HFFc6 (cell line): ENCODE results near the gene CLEC16A. TPM values are rescaled to one million over a fixed set of nuclear protein-coding genes. Genes with fewer than 3 reads are reported as not detected.
A peak's percentile ranks its signal among the peaks of the same experiment; 100 is the strongest.

ENCODE experiments used
- DNase-seq: peaks from one replicate; pipeline ENCODE4 v3.0.0-alpha.2; 2018
- H3K27ac Mint-ChIP-seq: 2 replicates; pipeline ENCODE4 v1.8.0; 2020; ENCODE audit warnings: mild to moderate bottlenecking, mixed read lengths
- H3K27me3 Mint-ChIP-seq: 2 replicates; pipeline ENCODE4 v1.8.0; 2021; ENCODE audit warnings: mild to moderate bottlenecking, moderate library complexity, mixed read lengths; ENCODE audit not compliant: insufficient read depth
- H3K36me3 Mint-ChIP-seq: 2 replicates; pipeline ENCODE4 v1.8.0; 2021; ENCODE audit warnings: low read depth, mixed read lengths
- H3K4me1 Mint-ChIP-seq: 2 replicates; pipeline ENCODE4 v1.8.0; 2020; ENCODE audit warnings: low read depth, mixed read lengths
- H3K4me3 Mint-ChIP-seq: 2 replicates; pipeline ENCODE4 v1.8.0; 2020; ENCODE audit warnings: mild to moderate bottlenecking, moderate library complexity, mixed read lengths
- H3K9me3 Mint-ChIP-seq: 2 replicates; pipeline ENCODE4 v1.8.0; 2020; ENCODE audit warnings: mild to moderate bottlenecking, mixed read lengths
- CTCF ChIP-seq: fragments of 200-600 bp; sonication (generic); IDR thresholded peaks from 2 replicates; pipeline ENCODE4 v1.5.0; 2021; ENCODE audit warnings: antibody characterized with exemption, mild to moderate bottlenecking
- total RNA-seq, 6 experiments: library from RNA; stranded (reverse); fragmentation: NEBNext Ultra II Directional; extraction: Animal tissue kit (Norgen Biotek cat#: 25700); gene quantifications; 2 replicates in 1 of 6; 3 replicates in 5 of 6; pipeline ENCODE4 v1.2.3, GENCODE V29; 2021

Gene CLEC16A
- total RNA-seq, 6 experiments from 2014 or later = 19.4 to 23.2 (median 21.2) TPM

GRCh38 chr16:11015076-11015475 lies 70.7 kb downstream of the CLEC16A start:
- Mint-ChIP-seq H3K27ac (no peak overlapping the region), H3K4me3 (no peak overlapping the region), H3K9me3 (no peaks in the 10 kb centered on the region), H3K36me3 (peaks cover 19% of the 10 kb centered on the region), H3K4me1 (peaks cover 29% of the 10 kb centered on the region), H3K27me3 (no peaks in the 10 kb centered on the region)
- no peak for DNase-seq
- TF ChIP-seq CTCF = no peak

GRCh38 chr16:11015607-11016006 lies 71.2 kb downstream of the CLEC16A start:
- Mint-ChIP-seq H3K4me3 (no peak overlapping the region), H3K27ac (no peak overlapping the region), H3K36me3 (peaks cover 19% of the 10 kb centered on the region), H3K9me3 (no peaks in the 10 kb centered on the region), H3K27me3 (no peaks in the 10 kb centered on the region), H3K4me1 (peaks cover 28% of the 10 kb centered on the region)
- no peak for TF ChIP-seq CTCF
- DNase-seq = no peak

- H3K4me1 Mint-ChIP-seq = peaks cover 25% of the 10 kb centered on the region
- no peaks in the 10 kb centered on the region for H3K9me3 Mint-ChIP-seq
- peaks cover 15% of the 10 kb centered on the region for H3K36me3 Mint-ChIP-seq
- no peak for TF ChIP-seq CTCF
- H3K4me3 Mint-ChIP-seq = no peak overlapping the region
- H3K27me3 Mint-ChIP-seq = no peaks in the 10 kb centered on the region
- H3K27ac Mint-ChIP-seq = peak overlapping the region; percentile 34; the same call in 1 of the 2 replicates
- DNase-seq = no peak
These were observed 72.2 kb downstream of the CLEC16A start for GRCh38 chr16:11016524-11016988.

GRCh38 chr16:11016993-11017392 lies 72.6 kb downstream of the CLEC16A start:
- peak; percentile 37 for DNase-seq
- H3K27ac Mint-ChIP-seq = peak overlapping the region; percentile 37
- H3K4me3 Mint-ChIP-seq = no peak overlapping the region
- peaks cover 15% of the 10 kb centered on the region for H3K36me3 Mint-ChIP-seq
- peaks cover 25% of the 10 kb centered on the region for H3K4me1 Mint-ChIP-seq
- no peak for TF ChIP-seq CTCF
- no peaks in the 10 kb centered on the region for H3K27me3 Mint-ChIP-seq
- H3K9me3 Mint-ChIP-seq = no peaks in the 10 kb centered on the region

- Mint-ChIP-seq H3K9me3 (no peaks in the 10 kb centered on the region), H3K4me1 (peaks cover 25% of the 10 kb centered on the region), H3K4me3 (no peak overlapping the region), H3K27me3 (no peaks in the 10 kb centered on the region), H3K27ac (no peak overlapping the region), H3K36me3 (peaks cover 14% of the 10 kb centered on the region)
- no peak for TF ChIP-seq CTCF
- no peak for DNase-seq
These were observed 73.1 kb downstream of the CLEC16A start for GRCh38 chr16:11017499-11017898.

- Mint-ChIP-seq H3K9me3 (no peaks in the 10 kb centered on the region), H3K27me3 (no peaks in the 10 kb centered on the region; the same call in 1 of the 2 replicates), H3K4me1 (peaks cover 37% of the 10 kb centered on the region), H3K4me3 (no peak overlapping the region), H3K27ac (no peak overlapping the region), H3K36me3 (peaks cover 9% of the 10 kb centered on the region)
- DNase-seq = no peak
- TF ChIP-seq CTCF = no peak
These were observed 76.0 kb downstream of the CLEC16A start for GRCh38 chr16:11020388-11020787.
